ENCODE measurements around the gene AAK1. TPM values are rescaled to one million over a fixed set of nuclear protein-coding genes. Genes with fewer than 3 reads are reported as not detected.
A peak's percentile ranks its signal among the peaks of the same experiment; 100 is the strongest.
"Not testable (repeated sequence)": the region's sequence is repeated elsewhere in the genome, so short reads cannot be mapped to it uniquely, and the experiment has no call there.

AAK1 gene
- total RNA-seq, 1 donor from 2014 or later, result 43.4 TPM

DNA sequence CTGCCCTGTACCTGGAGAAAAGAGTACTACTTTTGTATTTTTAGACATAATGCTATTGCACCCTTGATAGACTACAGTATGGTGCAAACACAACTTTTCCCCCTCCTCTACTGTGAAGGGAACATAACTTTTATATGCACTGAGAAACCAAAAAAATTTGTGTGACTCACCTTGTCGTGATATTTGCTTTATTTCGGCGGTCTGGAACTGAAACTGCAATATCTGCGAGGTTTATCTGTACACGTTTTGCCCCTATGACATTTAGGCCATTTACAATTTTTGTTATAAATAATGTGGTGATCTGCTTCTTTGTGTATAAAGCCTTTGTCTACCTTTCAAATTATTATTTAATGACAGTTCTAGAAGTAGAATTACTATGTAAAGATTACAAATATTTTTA, 34.4 kb upstream of the AAK1 start:
- Mint-ChIP-seq H3K4me3 (ENCODE audit: low read depth) (no peak overlapping the region), H3K9me3 (ENCODE audit: low read depth) (peaks cover 3% of the 10 kb centered on the region), H3K36me3 (ENCODE audit: insufficient read depth) (no peaks in the 10 kb centered on the region), H3K27me3 (peaks cover 8% of the 10 kb centered on the region), H3K27ac (no peak overlapping the region), H3K4me1 (ENCODE audit: low read depth) (peaks cover 16% of the 10 kb centered on the region)
- TF ChIP-seq, protein P1, sequence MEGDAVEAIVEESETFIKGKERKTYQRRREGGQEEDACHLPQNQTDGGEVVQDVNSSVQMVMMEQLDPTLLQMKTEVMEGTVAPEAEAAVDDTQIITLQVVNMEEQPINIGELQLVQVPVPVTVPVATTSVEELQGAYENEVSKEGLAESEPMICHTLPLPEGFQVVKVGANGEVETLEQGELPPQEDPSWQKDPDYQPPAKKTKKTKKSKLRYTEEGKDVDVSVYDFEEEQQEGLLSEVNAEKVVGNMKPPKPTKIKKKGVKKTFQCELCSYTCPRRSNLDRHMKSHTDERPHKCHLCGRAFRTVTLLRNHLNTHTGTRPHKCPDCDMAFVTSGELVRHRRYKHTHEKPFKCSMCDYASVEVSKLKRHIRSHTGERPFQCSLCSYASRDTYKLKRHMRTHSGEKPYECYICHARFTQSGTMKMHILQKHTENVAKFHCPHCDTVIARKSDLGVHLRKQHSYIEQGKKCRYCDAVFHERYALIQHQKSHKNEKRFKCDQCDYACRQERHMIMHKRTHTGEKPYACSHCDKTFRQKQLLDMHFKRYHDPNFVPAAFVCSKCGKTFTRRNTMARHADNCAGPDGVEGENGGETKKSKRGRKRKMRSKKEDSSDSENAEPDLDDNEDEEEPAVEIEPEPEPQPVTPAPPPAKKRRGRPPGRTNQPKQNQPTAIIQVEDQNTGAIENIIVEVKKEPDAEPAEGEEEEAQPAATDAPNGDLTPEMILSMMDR (IDR thresholded peaks at IDR 0.05; ENCODE audit: unreplicated experiment), result no peak
- no peak for DNase-seq (ENCODE audit: low spot score, unreplicated experiment)

DNA sequence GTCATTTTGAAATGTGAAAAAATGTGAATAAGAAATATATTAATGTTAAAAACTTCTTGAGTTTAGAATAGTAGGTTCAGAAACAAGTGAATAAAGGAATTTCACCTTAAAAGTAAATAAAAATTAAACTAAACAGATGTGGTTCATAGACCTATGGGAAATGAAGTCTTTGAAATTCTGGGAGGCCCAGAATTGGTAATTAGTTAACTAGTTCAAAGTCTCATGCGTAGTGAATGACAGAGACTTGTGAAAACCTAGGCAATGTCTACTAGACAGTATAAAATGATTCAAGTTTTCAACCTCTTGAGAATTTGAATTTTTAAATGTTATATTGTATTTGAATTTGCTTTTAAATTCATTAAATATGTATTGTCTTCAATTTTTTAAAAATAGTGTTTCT, 32.6 kb upstream of the AAK1 start:
- no peak overlapping the region for H3K27ac Mint-ChIP-seq
- H3K9me3 Mint-ChIP-seq (ENCODE audit: low read depth), result peaks cover 8% of the 10 kb centered on the region
- H3K4me3 Mint-ChIP-seq (ENCODE audit: low read depth), result no peak overlapping the region
- peaks cover 8% of the 10 kb centered on the region for H3K27me3 Mint-ChIP-seq
- DNase-seq (ENCODE audit: low spot score, unreplicated experiment), result no peak
- H3K36me3 Mint-ChIP-seq (ENCODE audit: insufficient read depth), result no peaks in the 10 kb centered on the region
- peaks cover 16% of the 10 kb centered on the region for H3K4me1 Mint-ChIP-seq (ENCODE audit: low read depth)
- TF ChIP-seq, protein P1 (IDR thresholded peaks at IDR 0.05; ENCODE audit: unreplicated experiment), result no peak

DNA sequence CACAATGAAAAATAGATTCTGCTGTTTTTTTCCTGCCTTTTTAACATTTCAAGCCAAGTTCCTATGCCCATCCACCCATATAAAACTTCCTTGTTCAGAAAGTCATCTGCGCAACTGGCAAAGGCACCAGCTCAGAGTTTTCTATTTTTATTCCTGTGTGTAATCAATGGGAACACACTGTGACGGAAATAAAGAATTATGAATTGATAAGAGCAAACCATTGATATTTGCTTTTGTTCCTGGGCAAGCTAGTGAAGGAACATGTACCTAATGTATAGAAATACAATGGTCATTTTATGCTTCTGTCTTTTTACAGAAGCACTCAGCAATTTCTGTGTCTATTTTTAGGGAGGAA, 30.8 kb upstream of the AAK1 start:
- DNase-seq (ENCODE audit: low spot score, unreplicated experiment), result no peak
- H3K9me3 Mint-ChIP-seq (ENCODE audit: low read depth), result peaks cover 8% of the 10 kb centered on the region
- H3K36me3 Mint-ChIP-seq (ENCODE audit: insufficient read depth), result no peaks in the 10 kb centered on the region
- no peaks in the 10 kb centered on the region for H3K27me3 Mint-ChIP-seq
- H3K4me3 Mint-ChIP-seq (ENCODE audit: low read depth), result peak overlapping the region; percentile 49
- TF ChIP-seq, protein P1 (IDR thresholded peaks at IDR 0.05; ENCODE audit: unreplicated experiment), result no peak
- peak overlapping the region; percentile 89 for H3K27ac Mint-ChIP-seq
- peaks cover 16% of the 10 kb centered on the region for H3K4me1 Mint-ChIP-seq (ENCODE audit: low read depth)

DNA sequence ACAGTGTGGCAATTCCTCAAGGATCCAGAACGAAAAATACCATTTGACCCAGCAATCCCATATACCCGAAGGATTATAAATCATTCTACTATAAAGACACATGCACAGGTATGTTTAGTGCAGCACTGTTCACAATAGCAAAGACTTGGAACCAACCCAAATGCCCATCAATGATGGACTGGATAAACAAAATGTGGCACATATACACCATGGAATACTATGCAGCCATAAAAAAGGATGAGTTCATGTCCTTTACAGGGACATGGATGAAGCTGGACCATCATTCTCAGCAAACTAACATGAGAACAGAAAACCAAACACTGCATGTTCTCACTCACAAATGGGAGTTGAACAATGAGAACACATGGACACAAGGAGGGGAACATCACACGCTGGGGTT, 29.6 kb upstream of the AAK1 start:
- not testable (repeated sequence) for H3K4me3 Mint-ChIP-seq (ENCODE audit: low read depth); H3K36me3 Mint-ChIP-seq (ENCODE audit: insufficient read depth); H3K9me3 Mint-ChIP-seq (ENCODE audit: low read depth); H3K27me3 Mint-ChIP-seq; H3K27ac Mint-ChIP-seq; DNase-seq (ENCODE audit: low spot score, unreplicated experiment)
- H3K4me1 Mint-ChIP-seq (ENCODE audit: low read depth), result peaks cover 16% of the 10 kb centered on the region

DNA sequence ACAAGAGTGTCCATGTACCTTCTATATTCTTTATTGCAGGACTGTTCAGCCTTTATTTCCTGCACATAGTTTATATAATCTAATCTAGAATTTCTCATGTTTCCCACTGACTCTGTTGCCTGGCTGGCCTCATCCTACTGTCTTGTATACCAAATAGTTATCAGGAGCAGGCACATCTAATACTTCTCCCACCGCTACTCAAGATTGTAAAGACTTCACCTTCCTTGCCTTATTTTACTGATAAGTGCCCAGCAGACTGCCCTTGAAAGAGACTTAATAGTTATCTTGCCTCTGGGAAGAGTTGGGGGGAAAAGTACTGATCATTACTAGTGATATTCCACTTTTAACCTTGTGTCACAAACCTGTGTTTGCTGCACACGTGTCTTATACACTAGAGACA, 26.1 kb upstream of the AAK1 start:
- peaks cover 8% of the 10 kb centered on the region for H3K9me3 Mint-ChIP-seq (ENCODE audit: low read depth)
- no peak overlapping the region for H3K4me3 Mint-ChIP-seq (ENCODE audit: low read depth)
- no peak for DNase-seq (ENCODE audit: low spot score, unreplicated experiment)
- no peaks in the 10 kb centered on the region for H3K36me3 Mint-ChIP-seq (ENCODE audit: insufficient read depth)
- TF ChIP-seq, protein P1 (IDR thresholded peaks at IDR 0.05; ENCODE audit: unreplicated experiment), result no peak
- H3K27ac Mint-ChIP-seq, result no peak overlapping the region
- peaks cover 9% of the 10 kb centered on the region for H3K4me1 Mint-ChIP-seq (ENCODE audit: low read depth)
- no peaks in the 10 kb centered on the region for H3K27me3 Mint-ChIP-seq

DNA sequence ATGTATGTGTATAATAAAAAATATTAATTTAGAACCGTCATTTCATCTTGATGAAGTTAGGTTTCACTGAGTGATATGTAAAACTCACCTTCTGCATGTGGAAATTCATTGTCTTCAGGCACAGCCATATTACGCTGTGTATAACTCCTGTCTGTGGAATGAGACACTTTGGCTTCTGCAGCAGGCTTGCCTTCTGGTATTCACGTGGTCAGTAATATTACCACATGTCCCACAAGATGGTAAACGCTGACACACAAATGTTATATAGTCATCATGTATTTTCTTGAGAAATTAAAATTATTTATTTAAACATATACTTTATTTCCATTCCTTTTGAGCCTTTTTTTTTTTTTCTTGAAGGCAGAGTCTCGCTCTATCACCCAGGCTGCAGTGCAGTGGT, 25.1 kb upstream of the AAK1 start:
- Mint-ChIP-seq H3K27me3 (no peaks in the 10 kb centered on the region), H3K4me1 (ENCODE audit: low read depth) (peaks cover under 1% of the 10 kb centered on the region), H3K27ac (no peak overlapping the region), H3K9me3 (ENCODE audit: low read depth) (peaks cover 7% of the 10 kb centered on the region), H3K36me3 (ENCODE audit: insufficient read depth) (peaks cover under 1% of the 10 kb centered on the region), H3K4me3 (ENCODE audit: low read depth) (no peak overlapping the region)
- no peak for DNase-seq (ENCODE audit: low spot score, unreplicated experiment)
- TF ChIP-seq, protein P1 (IDR thresholded peaks at IDR 0.05; ENCODE audit: unreplicated experiment), result no peak
